Kidney epithelial cell (primary cell): ENCODE data around the gene MAPK10. TPM values are rescaled to one million over a fixed set of nuclear protein-coding genes. Genes with fewer than 3 reads are reported as not detected.

ENCODE experiments used
- DNase-seq: peaks from one replicate; pipeline ENCODE4 v3.0.0-alpha.2; 2010; ENCODE audit warnings: low read depth
- H3K27me3 ChIP-seq: 2 replicates; pipeline ENCODE4 v1.6.0; 2011; ENCODE audit warnings: low read length; ENCODE audit not compliant: control insufficient read depth, insufficient read depth
- H3K36me3 ChIP-seq: 2 replicates; pipeline ENCODE4 v1.5.1; 2011; ENCODE audit warnings: low read length; ENCODE audit not compliant: control insufficient read depth, insufficient read depth
- H3K4me3 ChIP-seq: 2 replicates; pipeline ENCODE4 v1.5.1; 2011; ENCODE audit warnings: low read depth, mild to moderate bottlenecking, control low read depth, low read length
- total RNA-seq: library from RNA; depleted of rRNA; stranded (reverse); fragments of >200 nt; gene quantifications from 2 replicates; pipeline ENCODE4 v1.2.3, GENCODE V29; 2015
- TF ChIP-seq, protein P1 (sequence below): IDR thresholded peaks from 2 replicates; pipeline ENCODE4 v1.5.1; 2011; ENCODE audit warnings: mild to moderate bottlenecking, moderate library complexity, low read length, control low read depth, inconsistent platforms; ENCODE audit not compliant: insufficient read depth, poor library complexity, severe bottlenecking

MAPK10 gene
- total RNA-seq, 1 donor from 2014 or later: 2.7 TPM

DNA sequence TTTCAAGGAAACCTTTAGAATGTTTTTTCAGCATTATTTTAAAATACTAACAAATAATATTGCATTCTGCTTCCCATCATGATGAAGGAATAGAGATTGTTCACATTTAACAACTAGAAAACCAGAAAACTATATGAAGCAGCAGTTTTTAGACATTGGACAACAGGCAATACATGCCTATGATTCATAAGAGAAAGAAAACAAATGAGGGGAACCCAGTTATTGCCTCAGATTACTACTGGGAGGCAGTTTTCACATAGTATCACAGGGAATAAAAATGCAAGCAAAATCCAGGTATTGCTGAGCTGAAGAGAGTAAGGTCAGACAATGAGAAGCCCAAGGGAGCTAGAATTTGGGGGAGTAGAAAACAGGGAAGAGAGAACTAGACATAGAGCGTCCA, 373.6 kb downstream of the MAPK10 start:
- no peaks in the 10 kb centered on the region for H3K36me3 ChIP-seq
- no peak for DNase-seq
- H3K4me3 ChIP-seq: no peak overlapping the region
- no peaks in the 10 kb centered on the region for H3K27me3 ChIP-seq
- TF ChIP-seq, protein P1, sequence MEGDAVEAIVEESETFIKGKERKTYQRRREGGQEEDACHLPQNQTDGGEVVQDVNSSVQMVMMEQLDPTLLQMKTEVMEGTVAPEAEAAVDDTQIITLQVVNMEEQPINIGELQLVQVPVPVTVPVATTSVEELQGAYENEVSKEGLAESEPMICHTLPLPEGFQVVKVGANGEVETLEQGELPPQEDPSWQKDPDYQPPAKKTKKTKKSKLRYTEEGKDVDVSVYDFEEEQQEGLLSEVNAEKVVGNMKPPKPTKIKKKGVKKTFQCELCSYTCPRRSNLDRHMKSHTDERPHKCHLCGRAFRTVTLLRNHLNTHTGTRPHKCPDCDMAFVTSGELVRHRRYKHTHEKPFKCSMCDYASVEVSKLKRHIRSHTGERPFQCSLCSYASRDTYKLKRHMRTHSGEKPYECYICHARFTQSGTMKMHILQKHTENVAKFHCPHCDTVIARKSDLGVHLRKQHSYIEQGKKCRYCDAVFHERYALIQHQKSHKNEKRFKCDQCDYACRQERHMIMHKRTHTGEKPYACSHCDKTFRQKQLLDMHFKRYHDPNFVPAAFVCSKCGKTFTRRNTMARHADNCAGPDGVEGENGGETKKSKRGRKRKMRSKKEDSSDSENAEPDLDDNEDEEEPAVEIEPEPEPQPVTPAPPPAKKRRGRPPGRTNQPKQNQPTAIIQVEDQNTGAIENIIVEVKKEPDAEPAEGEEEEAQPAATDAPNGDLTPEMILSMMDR: no peak

DNA sequence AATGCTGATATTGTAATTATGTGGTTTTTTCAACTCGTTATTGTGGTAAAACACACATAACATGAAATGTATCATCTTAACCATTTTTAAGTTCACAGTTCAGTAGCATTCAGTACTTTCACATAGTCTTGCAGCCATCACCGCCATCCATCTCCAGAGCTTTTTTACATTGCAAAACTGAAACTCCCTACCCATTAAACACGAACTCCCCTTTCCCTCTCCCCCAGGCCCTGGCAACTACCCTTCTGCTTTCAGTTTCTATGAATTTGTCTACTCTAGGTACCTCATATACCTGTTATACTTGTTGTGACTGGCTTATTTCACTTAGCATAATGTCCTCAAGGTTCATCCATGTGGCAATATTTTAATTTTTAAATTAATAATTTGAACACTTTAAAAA, 380.6 kb downstream of the MAPK10 start:
- DNase-seq: no peak
- H3K36me3 ChIP-seq: no peaks in the 10 kb centered on the region
- H3K27me3 ChIP-seq: no peaks in the 10 kb centered on the region
- H3K4me3 ChIP-seq: no peak overlapping the region
- TF ChIP-seq, protein P1: no peak

DNA sequence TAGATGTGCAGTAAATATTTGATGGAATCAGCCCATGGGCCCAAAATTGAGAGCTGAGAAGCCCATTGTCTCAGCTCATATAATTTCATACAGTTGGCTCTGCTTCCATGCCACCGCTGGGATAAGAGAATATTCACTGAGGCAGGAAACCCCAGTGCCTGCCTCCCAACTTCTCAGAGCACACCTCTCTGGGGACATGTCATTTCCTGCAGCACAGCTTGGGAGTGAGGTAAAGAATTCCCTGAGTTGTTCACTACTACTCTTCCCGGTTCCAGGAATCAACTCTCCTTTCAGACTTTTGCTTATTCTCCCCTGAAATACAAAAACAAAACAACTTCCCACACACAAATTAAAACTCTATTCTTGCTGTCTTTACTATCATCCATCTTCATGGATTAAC, 389.3 kb downstream of the MAPK10 start:
- no peak for DNase-seq

DNA sequence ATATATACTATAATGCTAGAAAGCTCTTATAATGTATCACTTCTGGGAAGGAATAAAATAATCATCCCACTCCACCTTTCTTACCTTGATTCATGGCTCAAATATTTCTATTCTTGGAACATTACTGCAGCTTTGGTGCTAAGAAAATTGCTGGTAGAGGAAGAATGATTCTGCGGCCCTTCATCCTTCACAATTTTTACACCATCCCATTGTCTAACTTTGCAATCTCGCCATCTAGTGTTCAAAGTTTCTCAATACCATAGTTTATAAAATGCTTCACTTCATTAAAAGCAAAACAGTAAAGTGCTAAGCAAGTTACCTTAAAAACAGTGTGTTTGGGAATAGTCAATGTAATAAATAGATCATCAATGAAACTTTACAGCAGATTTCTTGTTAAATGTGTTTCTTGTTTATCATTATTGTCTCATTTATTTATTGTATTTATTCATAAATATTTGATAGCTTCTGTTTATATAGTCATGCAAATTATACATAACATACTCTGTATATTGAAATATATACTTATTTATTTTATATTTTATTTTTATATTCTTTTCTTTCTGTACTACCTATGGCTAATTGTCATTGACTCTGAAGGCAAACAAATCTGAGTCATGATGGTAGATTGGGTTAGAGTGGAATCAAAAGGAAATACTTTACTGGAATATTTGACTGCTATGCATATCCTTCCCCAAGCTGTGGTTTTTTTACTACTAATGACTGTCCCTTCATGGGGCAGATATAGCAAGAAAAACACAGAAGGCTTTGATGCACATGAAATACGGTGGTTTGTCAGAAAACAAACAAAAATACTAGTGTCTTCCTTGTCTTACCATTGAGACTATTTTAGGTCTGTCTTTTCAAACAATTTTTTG, 390.7 kb downstream of the MAPK10 start:
- peak; percentile 18 for DNase-seq
- Histone ChIP-seq H3K27me3 (no peaks in the 10 kb centered on the region), H3K36me3 (no peaks in the 10 kb centered on the region), H3K4me3 (no peak overlapping the region)
- TF ChIP-seq, protein P1: peak; percentile 49

More for the DNA sequence above, 389.3 kb downstream of the MAPK10 start:
- H3K27me3 ChIP-seq: no peaks in the 10 kb centered on the region
- no peak overlapping the region for H3K4me3 ChIP-seq
- TF ChIP-seq, protein P1: no peak
- no peaks in the 10 kb centered on the region for H3K36me3 ChIP-seq

DNA sequence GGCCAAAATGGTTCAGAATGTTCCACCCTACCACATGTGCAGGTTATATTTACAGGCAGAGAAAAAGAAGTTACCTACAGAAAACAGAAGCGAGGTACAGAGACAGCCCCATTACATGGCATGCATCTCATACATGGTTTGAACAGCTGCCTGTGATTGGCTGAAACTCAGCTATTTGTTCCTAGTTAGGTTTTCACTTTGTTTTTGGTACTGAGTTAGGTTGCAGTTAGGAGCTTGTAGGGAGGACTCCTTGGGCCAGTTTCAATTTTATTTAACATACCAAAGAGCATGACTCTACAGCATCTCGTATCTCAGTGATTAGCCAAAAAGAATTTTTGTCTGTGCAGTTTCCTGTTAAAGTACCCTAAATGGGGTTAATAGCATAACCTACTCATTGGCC, 392.0 kb downstream of the MAPK10 start:
- TF ChIP-seq, protein P1: no peak
- no peak overlapping the region for H3K4me3 ChIP-seq
- H3K27me3 ChIP-seq: no peaks in the 10 kb centered on the region
- no peak for DNase-seq
- H3K36me3 ChIP-seq: no peaks in the 10 kb centered on the region

DNA sequence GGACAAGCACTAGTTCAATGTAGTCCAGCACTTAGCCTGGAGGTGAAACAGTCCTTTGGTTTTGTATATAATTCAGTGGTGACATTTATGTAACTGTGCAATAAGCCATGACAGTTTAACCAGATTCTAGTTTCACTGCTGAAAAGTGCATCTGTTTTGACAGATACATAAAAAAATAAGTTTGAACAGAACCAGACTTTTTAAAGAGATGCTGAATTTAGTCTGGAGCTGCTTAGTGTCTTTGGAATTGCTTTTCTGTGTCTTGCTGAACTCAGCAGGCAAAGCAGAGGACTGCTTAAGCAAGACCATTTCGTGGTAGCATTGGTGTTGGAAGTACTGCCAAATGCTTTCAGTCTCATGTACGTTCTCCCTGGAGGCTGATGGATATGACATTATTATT, 393.5 kb downstream of the MAPK10 start:
- DNase-seq: no peak
- Histone ChIP-seq H3K4me3 (no peak overlapping the region), H3K36me3 (no peaks in the 10 kb centered on the region), H3K27me3 (no peaks in the 10 kb centered on the region)
- TF ChIP-seq, protein P1: no peak
